ENCODE data around the gene RPE65. TPM values are rescaled to one million over a fixed set of nuclear protein-coding genes. Genes with fewer than 3 reads are reported as not detected.
"Not testable (repeated sequence)": the region's sequence is repeated elsewhere in the genome, so short reads cannot be mapped to it uniquely, and the experiment has no call there.

The RPE65 gene
- total and polyA plus RNA-seq, 2 of the 4 experiments (the other 2 are of a cell fraction) = under 0.01 TPM; not detected in 1

- CTCF ChIA-PET = interaction anchor here (2.1 kb wide), 1 partner anchor 9 kb away, joined by 9 read pairs; no protein-coding TSS in a partner anchor
Observed at GRCh38 chr1:68478662-68479061, 28.9 kb upstream of the RPE65 start.

DNA sequence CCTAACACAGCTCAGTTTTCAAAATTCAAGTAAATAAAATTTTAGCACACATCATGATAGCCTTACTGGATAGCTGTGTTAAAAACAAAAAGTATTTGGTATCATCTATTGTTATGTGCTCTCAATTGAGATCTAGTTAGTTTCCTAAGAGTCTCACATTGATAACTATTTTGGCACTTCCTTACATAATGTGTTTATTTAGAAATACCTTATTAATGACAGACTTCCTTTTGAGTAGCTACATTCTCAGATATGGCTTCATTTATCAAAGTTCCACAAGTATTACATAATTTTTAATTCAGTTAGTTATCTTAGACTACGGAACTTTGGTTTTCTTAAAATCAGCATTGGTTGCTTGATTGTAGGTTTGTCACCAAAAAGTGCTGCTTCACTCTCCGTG lies 26.9 kb upstream of the RPE65 start:
- in situ Hi-C loops (cut with MboI; ENCODE audit: low sequenced_read_pairs); H3K79me1 ChIP-seq (ENCODE audit: low read depth in 1 of 2, low read length in 2 of 2); H3K9ac ChIP-seq (ENCODE audit: low read depth, low read length); DNase-seq; H2BK5ac ChIP-seq (ENCODE audit: low read depth, low read length, poor library complexity, severe bottlenecking); H2BK15ac ChIP-seq (ENCODE audit: low read depth, low read length); H3K9me1 ChIP-seq (ENCODE audit: insufficient read depth, low read length); POLR2A ChIA-PET (ENCODE audit: unreplicated experiment); dilution Hi-C loops (cut with HindIII; ENCODE audit: low sequenced_read_pairs, unreplicated experiment); H4K20me1 ChIP-seq (ENCODE audit: insufficient read depth, low read length); H4K91ac ChIP-seq (ENCODE audit: insufficient read depth, low read depth, low read length); ATAC-seq (ENCODE audit: low read depth); H3K4me1 ChIP-seq (ENCODE audit: control insufficient read depth, insufficient read depth, low read length); H2AFZ ChIP-seq (replicated peaks; ENCODE audit: low read length, poor library complexity); H3K4ac ChIP-seq (ENCODE audit: low read depth, low read length); H3K18ac ChIP-seq (ENCODE audit: low read depth, low read length); H4K5ac ChIP-seq (ENCODE audit: low read depth, low read length); H3K27ac ChIP-seq (ENCODE audit: insufficient read depth, low read length); H3K4me2 ChIP-seq (ENCODE audit: low read depth, low read length); H2BK20ac ChIP-seq (ENCODE audit: low read depth, low read length); H3K23ac ChIP-seq (ENCODE audit: low read depth, low read length); H2AK9ac ChIP-seq (replicated peaks; ENCODE audit: low read depth, low read length, poor library complexity); H4K8ac ChIP-seq (ENCODE audit: low read depth in 2 of 2, low read length in 2 of 2); H2AK5ac ChIP-seq (ENCODE audit: low read depth, low read length); H2BK120ac ChIP-seq (ENCODE audit: low read depth, low read length); H3K36me3 ChIP-seq (ENCODE audit: control insufficient read depth, insufficient read depth, low read length); H3K14ac ChIP-seq (replicated peaks; ENCODE audit: low read depth, low read length); H3K27me3 ChIP-seq (ENCODE audit: control insufficient read depth, insufficient read depth, low read length); H3K9me3 ChIP-seq (ENCODE audit: control insufficient read depth, insufficient read depth, low read length); H3K4me3 ChIP-seq (ENCODE audit: insufficient read depth, low read depth, low read length); H3K56ac ChIP-seq (ENCODE audit: extremely low read depth, insufficient read depth, low read length); BruUV-seq (replicated peaks): not testable (repeated sequence)
- intact Hi-C loops (cut with micrococcal nuclease) = loop anchor here (10.0 kb wide), 1 partner anchor 1668 kb away; no protein-coding TSS in a partner anchor
- no CpG with 5 or more reads among the region's 2 CpGs for WGBS, 2 experiments (ENCODE audit: extremely low coverage in 2 of 2, insufficient read length in 1 of 2)
- CTCF ChIA-PET = interaction anchor here (0.6 kb wide), 2 partner anchors 141 to 150 kb away, joined by 3 read pairs; no protein-coding TSS in a partner anchor

More at GRCh38 chr1:68478662-68479061, 28.9 kb upstream of the RPE65 start:
- Histone ChIP-seq H4K91ac (ENCODE audit: insufficient read depth, low read depth, low read length) (no peak overlapping the region), H3K27ac (ENCODE audit: insufficient read depth, low read length) (no peak overlapping the region), H4K8ac (ENCODE audit: low read depth in 2 of 2, low read length in 2 of 2) (no peak overlapping the region), H3K4me3 (ENCODE audit: insufficient read depth, low read depth, low read length) (no peak overlapping the region), H3K18ac (ENCODE audit: low read depth, low read length) (no peak overlapping the region), H3K4me2 (ENCODE audit: low read depth, low read length) (no peak overlapping the region), H3K79me1 (ENCODE audit: low read depth in 1 of 2, low read length in 2 of 2) (0 out of 4 replicates have a peak, but pooled peaks cover 3 to 7% of the 10 kb centered on the region in 2 experiments), H2BK15ac (ENCODE audit: low read depth, low read length) (no peak overlapping the region), H3K9me3 (ENCODE audit: control insufficient read depth, insufficient read depth, low read length) (no peaks in the 10 kb centered on the region), H4K20me1 (ENCODE audit: insufficient read depth, low read length) (no peaks in the 10 kb centered on the region), H3K56ac (ENCODE audit: extremely low read depth, insufficient read depth, low read length) (no peak overlapping the region), H2BK120ac (ENCODE audit: low read depth, low read length) (no peak overlapping the region), H2AFZ (replicated peaks; ENCODE audit: low read length, poor library complexity) (no peak overlapping the region), H3K9ac (ENCODE audit: low read depth, low read length) (no peak overlapping the region), H3K4me1 (ENCODE audit: control insufficient read depth, insufficient read depth, low read length) (no peaks in the 10 kb centered on the region), H3K27me3 (ENCODE audit: control insufficient read depth, insufficient read depth, low read length) (no peaks in the 10 kb centered on the region), H4K5ac (ENCODE audit: low read depth, low read length) (no peak overlapping the region), H2AK5ac (ENCODE audit: low read depth, low read length) (no peak overlapping the region), H3K9me1 (ENCODE audit: insufficient read depth, low read length) (no peaks in the 10 kb centered on the region), H3K36me3 (ENCODE audit: control insufficient read depth, insufficient read depth, low read length) (no peaks in the 10 kb centered on the region; the same call in 1 of the 2 replicates), H3K23ac (ENCODE audit: low read depth, low read length) (no peak overlapping the region), H3K14ac (replicated peaks; ENCODE audit: low read depth, low read length) (no peak overlapping the region), H2AK9ac (replicated peaks; ENCODE audit: low read depth, low read length, poor library complexity) (no peak overlapping the region), H2BK20ac (ENCODE audit: low read depth, low read length) (no peak overlapping the region), H2BK5ac (ENCODE audit: low read depth, low read length, poor library complexity, severe bottlenecking) (no peak overlapping the region), H3K4ac (ENCODE audit: low read depth, low read length) (no peak overlapping the region)
- POLR2A ChIA-PET (ENCODE audit: unreplicated experiment) = no interaction called here
- intact Hi-C loops (cut with micrococcal nuclease) (loop anchor here (10.0 kb wide), 1 partner anchor 1666 kb away; no protein-coding TSS in a partner anchor), in situ Hi-C loops (cut with MboI; ENCODE audit: low sequenced_read_pairs) (no loop called here), dilution Hi-C loops (cut with HindIII; ENCODE audit: low sequenced_read_pairs, unreplicated experiment) (no loop called here)
- WGBS, 2 experiments (ENCODE audit: extremely low coverage in 2 of 2, insufficient read length in 1 of 2) = no CpG with 5 or more reads among the region's 2 CpGs
- ATAC-seq (ENCODE audit: low read depth) (no peak), DNase-seq (no peak)
- no TSS peak for BruUV-seq (replicated peaks)
- TF ChIP-seq NFE2L2 (IDR thresholded peaks at IDR 0.05; ENCODE audit: low read depth, low read length) = no peak

All from IMR-90 (cell line).